Neural progenitor cell (in vitro differentiated cells): ENCODE results near the gene ANKMY1. TPM values are rescaled to one million over a fixed set of nuclear protein-coding genes. Genes with fewer than 3 reads are reported as not detected.

Experiments used
- DNase-seq: peaks from one replicate; pipeline ENCODE4 v3.0.0-alpha.2; 2016; ENCODE audit warnings: low spot score
- H2AFZ ChIP-seq: fragments of 200-600 bp; sonication (generic); replicated peaks from 2 replicates; pipeline ENCODE4 v1.6.1; 2016; ENCODE audit warnings: antibody characterized with exemption
- H3F3A ChIP-seq: fragments of 200-600 bp; sonication (generic); 2 replicates; pipeline ENCODE4 v1.6.1; 2016; ENCODE audit warnings: antibody characterized with exemption, low read depth
- H3K27ac ChIP-seq: fragments of 200-600 bp; sonication (generic); 2 replicates; pipeline ENCODE4 v1.5.1; 2016; ENCODE audit warnings: mild to moderate bottlenecking
- H3K27me3 ChIP-seq: fragments of 200-600 bp; sonication (generic); 2 replicates; pipeline ENCODE4 v1.6.1; 2016; ENCODE audit warnings: mild to moderate bottlenecking, moderate library complexity
- H3K36me3 ChIP-seq: fragments of 200-600 bp; sonication (generic); 2 replicates; pipeline ENCODE4 v1.5.1; 2016
- H3K4me1 ChIP-seq: fragments of 200-600 bp; sonication (generic); 2 replicates; pipeline ENCODE4 v1.6.1; 2016; ENCODE audit warnings: mixed run types
- H3K4me2 ChIP-seq: fragments of 200-600 bp; sonication (generic); 2 replicates; pipeline ENCODE4 v1.6.1; 2016
- H3K4me3 ChIP-seq: fragments of 200-600 bp; sonication (generic); 2 replicates; pipeline ENCODE4 v1.5.1; 2016
- H3K79me2 ChIP-seq: fragments of 200-600 bp; sonication (generic); 2 replicates; pipeline ENCODE4 v1.6.1; 2016; ENCODE audit warnings: low read depth
- H3K9ac ChIP-seq: fragments of 200-600 bp; sonication (generic); 2 replicates; pipeline ENCODE4 v1.6.1; 2016
- H3K9me3 ChIP-seq: fragments of 200-600 bp; sonication (generic); 2 replicates; pipeline ENCODE4 v1.5.1; 2016; ENCODE audit warnings: low read depth
- H4K20me1 ChIP-seq: fragments of 200-600 bp; sonication (generic); 2 replicates; pipeline ENCODE4 v1.6.1; 2016; ENCODE audit warnings: low read depth
- H3K27ac Mint-ChIP-seq: 3 replicates; pipeline ENCODE4 v1.8.0; 2021; ENCODE audit warnings: mixed read lengths
- H3K27me3 Mint-ChIP-seq: 2 replicates; pipeline ENCODE4 v1.8.0; 2022; ENCODE audit warnings: low read depth, mild to moderate bottlenecking, inconsistent platforms, moderate library complexity, mixed read lengths; ENCODE audit not compliant: insufficient read depth
- H3K36me3 Mint-ChIP-seq: 3 replicates; pipeline ENCODE4 v1.8.0; 2021; ENCODE audit warnings: mixed read lengths
- H3K4me1 Mint-ChIP-seq: 3 replicates; pipeline ENCODE4 v1.8.0; 2021; ENCODE audit warnings: mixed read lengths
- H3K4me3 Mint-ChIP-seq: 3 replicates; pipeline ENCODE4 v1.8.0; 2021; ENCODE audit warnings: mild to moderate bottlenecking, moderate library complexity, mixed read lengths
- H3K9me3 Mint-ChIP-seq: 3 replicates; pipeline ENCODE4 v1.8.0; 2020; ENCODE audit warnings: mixed read lengths
- EZH2 ChIP-seq: fragments of 200-600 bp; sonication (generic); IDR thresholded peaks from 2 replicates; pipeline ENCODE4 v1.6.1; 2017; ENCODE audit warnings: antibody characterized with exemption, mild to moderate bottlenecking, moderate library complexity
- EZH2phosphoT487 ChIP-seq: fragments of 200-600 bp; sonication (generic); IDR thresholded peaks from 2 replicates; pipeline ENCODE4 v1.6.1; 2017; ENCODE audit warnings: antibody characterized with exemption
- total RNA-seq: library from RNA; depleted of rRNA; stranded (reverse); fragments of >200 nt; gene quantifications from 2 replicates; pipeline ENCODE4 v1.2.3, GENCODE V29; 2015; ENCODE audit warnings: low replicate concordance
- TF ChIP-seq, protein P1 (sequence below): fragments of 200-600 bp; sonication (generic); IDR thresholded peaks from 2 replicates; pipeline ENCODE4 v1.5.1; 2017; ENCODE audit warnings: antibody characterized with exemption, mild to moderate bottlenecking

ANKMY1 gene
- total RNA-seq, 1 donor from 2014 or later = 4.2 TPM

GRCh38 chr2:240556553-240557100 is 1.2 kb downstream of the ANKMY1 start:
- Histone ChIP-seq H3K36me3 (no peaks in the 10 kb centered on the region), H3K9me3 (no peaks in the 10 kb centered on the region), H3K4me3 (no peak overlapping the region), H3K4me2 (no peak overlapping the region), H3K9ac (no peak overlapping the region), H3K4me1 (peaks cover 3% of the 10 kb centered on the region), H3F3A (peaks cover 20% of the 10 kb centered on the region), H3K27ac (no peak overlapping the region), H3K79me2 (peaks cover 11% of the 10 kb centered on the region), H4K20me1 (peaks cover 30% of the 10 kb centered on the region), H3K27me3 (peaks cover 34% of the 10 kb centered on the region), H2AFZ (no peak overlapping the region)
- peak; percentile 59 for DNase-seq
- peak overlapping the region; percentile 21 for H3K27ac Mint-ChIP-seq
- TF ChIP-seq, protein P1, sequence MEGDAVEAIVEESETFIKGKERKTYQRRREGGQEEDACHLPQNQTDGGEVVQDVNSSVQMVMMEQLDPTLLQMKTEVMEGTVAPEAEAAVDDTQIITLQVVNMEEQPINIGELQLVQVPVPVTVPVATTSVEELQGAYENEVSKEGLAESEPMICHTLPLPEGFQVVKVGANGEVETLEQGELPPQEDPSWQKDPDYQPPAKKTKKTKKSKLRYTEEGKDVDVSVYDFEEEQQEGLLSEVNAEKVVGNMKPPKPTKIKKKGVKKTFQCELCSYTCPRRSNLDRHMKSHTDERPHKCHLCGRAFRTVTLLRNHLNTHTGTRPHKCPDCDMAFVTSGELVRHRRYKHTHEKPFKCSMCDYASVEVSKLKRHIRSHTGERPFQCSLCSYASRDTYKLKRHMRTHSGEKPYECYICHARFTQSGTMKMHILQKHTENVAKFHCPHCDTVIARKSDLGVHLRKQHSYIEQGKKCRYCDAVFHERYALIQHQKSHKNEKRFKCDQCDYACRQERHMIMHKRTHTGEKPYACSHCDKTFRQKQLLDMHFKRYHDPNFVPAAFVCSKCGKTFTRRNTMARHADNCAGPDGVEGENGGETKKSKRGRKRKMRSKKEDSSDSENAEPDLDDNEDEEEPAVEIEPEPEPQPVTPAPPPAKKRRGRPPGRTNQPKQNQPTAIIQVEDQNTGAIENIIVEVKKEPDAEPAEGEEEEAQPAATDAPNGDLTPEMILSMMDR = peak; percentile 49
- TF ChIP-seq EZH2phosphoT487 (no peak), EZH2 (no peak)
- H3K9me3 Mint-ChIP-seq = peaks cover 3% of the 10 kb centered on the region
- peak overlapping the region; percentile 43 for H3K4me3 Mint-ChIP-seq
- peaks cover 8% of the 10 kb centered on the region for H3K36me3 Mint-ChIP-seq
- peaks cover 28% of the 10 kb centered on the region for H3K4me1 Mint-ChIP-seq
- no peaks in the 10 kb centered on the region for H3K27me3 Mint-ChIP-seq

GRCh38 chr2:240555541-240556250 is 2.1 kb downstream of the ANKMY1 start:
- no peak overlapping the region for H3K9ac ChIP-seq
- H3K36me3 ChIP-seq = no peaks in the 10 kb centered on the region
- peaks cover 11% of the 10 kb centered on the region for H3K79me2 ChIP-seq
- H3K27ac Mint-ChIP-seq = no peak overlapping the region
- no peak overlapping the region for H3K27ac ChIP-seq
- peaks cover 3% of the 10 kb centered on the region for H3K4me1 ChIP-seq
- H3K36me3 Mint-ChIP-seq = peaks cover 16% of the 10 kb centered on the region
- H3K4me2 ChIP-seq = no peak overlapping the region
- no peak for TF ChIP-seq EZH2phosphoT487
- no peak for TF ChIP-seq EZH2
- TF ChIP-seq, protein P1 = no peak
- H3K9me3 Mint-ChIP-seq = peaks cover 11% of the 10 kb centered on the region
- H4K20me1 ChIP-seq = peaks cover 30% of the 10 kb centered on the region
- H3K4me1 Mint-ChIP-seq = peaks cover 23% of the 10 kb centered on the region
- H3K4me3 Mint-ChIP-seq = no peak overlapping the region
- H2AFZ ChIP-seq = no peak overlapping the region
- DNase-seq = peak; percentile 0
- H3K9me3 ChIP-seq = peaks cover 7% of the 10 kb centered on the region
- H3K27me3 Mint-ChIP-seq = no peaks in the 10 kb centered on the region
- H3F3A ChIP-seq = peaks cover 20% of the 10 kb centered on the region
- no peak overlapping the region for H3K4me3 ChIP-seq
- peaks cover 34% of the 10 kb centered on the region for H3K27me3 ChIP-seq

DNA sequence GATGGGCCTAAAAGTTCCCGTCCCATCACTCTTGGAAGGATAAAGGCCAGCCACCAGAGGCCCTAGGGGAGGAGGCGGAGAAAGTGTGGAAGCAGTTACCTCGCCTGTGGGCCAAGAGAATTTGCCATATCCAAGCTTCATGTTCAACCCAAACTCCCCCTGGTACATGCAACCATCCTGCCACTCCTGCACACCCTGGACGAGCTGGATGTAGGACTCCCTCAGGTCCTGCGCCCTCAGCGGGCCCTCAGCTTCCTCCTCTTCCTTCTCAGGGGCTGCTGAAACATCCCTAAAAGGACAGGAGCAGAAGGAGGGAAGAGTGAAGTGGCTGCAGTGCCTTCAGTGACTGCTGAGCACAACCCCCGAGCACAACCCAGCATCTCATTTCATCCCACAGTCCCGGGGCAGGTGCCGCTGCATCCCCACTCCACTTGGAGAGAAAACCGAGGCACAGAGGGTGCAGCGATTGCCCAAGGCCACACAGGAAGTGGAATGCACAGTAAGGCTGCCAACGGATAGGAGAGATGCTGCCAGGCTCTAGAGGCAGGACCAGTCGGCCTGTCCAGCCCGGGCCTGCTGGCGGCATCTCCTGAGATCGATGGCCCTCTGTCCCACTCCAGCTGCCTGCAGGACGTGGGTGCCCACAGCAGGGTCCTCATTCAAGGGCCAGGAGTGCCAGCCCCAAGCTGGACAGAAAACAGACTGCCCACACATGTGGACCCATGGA is 2.9 kb downstream of the ANKMY1 start:
- no peaks in the 10 kb centered on the region for H3K36me3 ChIP-seq

More for the DNA sequence above, 2.9 kb downstream of the ANKMY1 start:
- Mint-ChIP-seq H3K27me3 (no peaks in the 10 kb centered on the region), H3K4me3 (no peak overlapping the region), H3K4me1 (peaks cover 22% of the 10 kb centered on the region), H3K9me3 (peaks cover 14% of the 10 kb centered on the region), H3K36me3 (peaks cover 19% of the 10 kb centered on the region), H3K27ac (no peak overlapping the region)
- no peak overlapping the region for H3K4me2 ChIP-seq
- no peak overlapping the region for H3K27ac ChIP-seq
- no peak overlapping the region for H2AFZ ChIP-seq
- DNase-seq = peak; percentile 1
- peaks cover 20% of the 10 kb centered on the region for H3F3A ChIP-seq
- no peak overlapping the region for H3K4me3 ChIP-seq
- H3K9ac ChIP-seq = no peak overlapping the region
- peaks cover 3% of the 10 kb centered on the region for H3K4me1 ChIP-seq
- H3K27me3 ChIP-seq = peaks cover 34% of the 10 kb centered on the region
- peaks cover 11% of the 10 kb centered on the region for H3K79me2 ChIP-seq
- no peak for TF ChIP-seq EZH2phosphoT487
- TF ChIP-seq EZH2 = no peak
- peaks cover 29% of the 10 kb centered on the region for H4K20me1 ChIP-seq
- H3K9me3 ChIP-seq = peaks cover 8% of the 10 kb centered on the region
